ENCODE data around the gene TTC33.

DNA sequence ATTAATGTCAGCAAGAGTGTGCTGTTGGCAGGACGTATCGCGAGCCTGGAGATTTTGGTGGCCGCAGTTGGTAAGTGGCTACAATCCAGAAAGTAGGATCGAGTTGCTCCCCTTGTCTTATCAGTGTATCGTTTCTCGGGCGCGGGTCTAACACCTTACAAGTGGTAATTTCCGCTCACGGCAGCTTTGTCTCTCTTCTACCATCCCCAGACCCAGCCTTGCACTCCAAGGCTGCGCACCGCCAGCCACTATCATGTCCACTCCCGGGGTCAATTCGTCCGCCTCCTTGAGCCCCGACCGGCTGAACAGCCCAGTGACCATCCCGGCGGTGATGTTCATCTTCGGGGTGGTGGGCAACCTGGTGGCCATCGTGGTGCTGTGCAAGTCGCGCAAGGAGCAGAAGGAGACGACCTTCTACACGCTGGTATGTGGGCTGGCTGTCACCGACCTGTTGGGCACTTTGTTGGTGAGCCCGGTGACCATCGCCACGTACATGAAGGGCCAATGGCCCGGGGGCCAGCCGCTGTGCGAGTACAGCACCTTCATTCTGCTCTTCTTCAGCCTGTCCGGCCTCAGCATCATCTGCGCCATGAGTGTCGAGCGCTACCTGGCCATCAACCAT lies 74.9 kb downstream of the TTC33 start:
- no peak for TF ChIP-seq POLR2A (IDR thresholded peaks at IDR 0.05)
- TF ChIP-seq, protein P1, sequence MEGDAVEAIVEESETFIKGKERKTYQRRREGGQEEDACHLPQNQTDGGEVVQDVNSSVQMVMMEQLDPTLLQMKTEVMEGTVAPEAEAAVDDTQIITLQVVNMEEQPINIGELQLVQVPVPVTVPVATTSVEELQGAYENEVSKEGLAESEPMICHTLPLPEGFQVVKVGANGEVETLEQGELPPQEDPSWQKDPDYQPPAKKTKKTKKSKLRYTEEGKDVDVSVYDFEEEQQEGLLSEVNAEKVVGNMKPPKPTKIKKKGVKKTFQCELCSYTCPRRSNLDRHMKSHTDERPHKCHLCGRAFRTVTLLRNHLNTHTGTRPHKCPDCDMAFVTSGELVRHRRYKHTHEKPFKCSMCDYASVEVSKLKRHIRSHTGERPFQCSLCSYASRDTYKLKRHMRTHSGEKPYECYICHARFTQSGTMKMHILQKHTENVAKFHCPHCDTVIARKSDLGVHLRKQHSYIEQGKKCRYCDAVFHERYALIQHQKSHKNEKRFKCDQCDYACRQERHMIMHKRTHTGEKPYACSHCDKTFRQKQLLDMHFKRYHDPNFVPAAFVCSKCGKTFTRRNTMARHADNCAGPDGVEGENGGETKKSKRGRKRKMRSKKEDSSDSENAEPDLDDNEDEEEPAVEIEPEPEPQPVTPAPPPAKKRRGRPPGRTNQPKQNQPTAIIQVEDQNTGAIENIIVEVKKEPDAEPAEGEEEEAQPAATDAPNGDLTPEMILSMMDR (IDR thresholded peaks at IDR 0.05 in 4 of 5, conservative IDR thresholded peaks at IDR 0.05 in 1 of 5): peak in 1 of 5 experiments; percentile 17
